Activated CD4-positive, alpha-beta memory T cell treated with anti-CD3 and anti-CD28 coated beads, Interleukin-2, amount 10 ng/mL, durations not matched to agents 7 days and 5 days (primary cell): Measurements from ENCODE around the gene METTL2B. TPM values are rescaled to one million over a fixed set of nuclear protein-coding genes. Genes with fewer than 3 reads are reported as not detected.
"Not testable (repeated sequence)": the region's sequence is repeated elsewhere in the genome, so short reads cannot be mapped to it uniquely, and the experiment has no call there.

Experiments
- CTCF ChIA-PET: fragments of 350-600 bp; sonication (Branson Sonifier 250); formaldehyde crosslinking; loops from one replicate; lab custom pipeline; 2021; ENCODE audit warnings: antibody characterized with exemption, inconsistent platforms; lab: Charles Lee
- POLR2A ChIA-PET: fragments of 350-600 bp; sonication (Branson Sonifier 250); formaldehyde crosslinking; loops from one replicate; lab custom pipeline; 2021; ENCODE audit warnings: antibody characterized with exemption; lab: Charles Lee
- DNase-seq: peaks from one replicate; pipeline ENCODE4 v3.0.0-alpha.2; 2020
- H3K27ac Mint-ChIP-seq: one replicate; pipeline ENCODE4 v1.8.0; 2021; ENCODE audit warnings: mild to moderate bottlenecking, mixed read lengths
- H3K27me3 Mint-ChIP-seq: one replicate; pipeline ENCODE4 v1.8.0; 2021; ENCODE audit warnings: mixed read lengths
- H3K36me3 Mint-ChIP-seq: one replicate; pipeline ENCODE4 v1.8.0; 2021; ENCODE audit warnings: low read depth, mixed read lengths
- H3K4me1 Mint-ChIP-seq: one replicate; pipeline ENCODE4 v1.8.0; 2021; ENCODE audit warnings: mixed read lengths
- H3K4me3 Mint-ChIP-seq: one replicate; pipeline ENCODE4 v1.8.0; 2021; ENCODE audit warnings: mild to moderate bottlenecking, mixed read lengths
- H3K9me3 Mint-ChIP-seq: one replicate; pipeline ENCODE4 v1.8.0; 2021; ENCODE audit warnings: mixed read lengths
- total RNA-seq, 2 experiments: library from RNA; stranded (reverse); gene quantifications; one replicate each; pipeline ENCODE4 v1.2.3, GENCODE V29; 2021

Gene METTL2B
- total RNA-seq, 2 experiments from 2014 or later = 23.3 to 27.8 TPM

- POLR2A ChIA-PET, H3K27me3 Mint-ChIP-seq, H3K4me3 Mint-ChIP-seq, H3K9me3 Mint-ChIP-seq, H3K36me3 Mint-ChIP-seq, H3K27ac Mint-ChIP-seq, DNase-seq: not testable (repeated sequence)
- CTCF ChIA-PET = interaction anchor here (1.7 kb wide), 1 partner anchor 46 kb away, joined by 4 read pairs; no protein-coding TSS in a partner anchor
- H3K4me1 Mint-ChIP-seq = peaks cover 26% of the 10 kb centered on the region
Observed at GRCh38 chr7:128507321-128507993, 30.9 kb downstream of the METTL2B start.

GRCh38 chr7:128511692-128512091 is 35.1 kb downstream of the METTL2B start:
- POLR2A ChIA-PET, H3K9me3 Mint-ChIP-seq, H3K4me3 Mint-ChIP-seq, H3K36me3 Mint-ChIP-seq, H3K27me3 Mint-ChIP-seq, H3K27ac Mint-ChIP-seq, DNase-seq, CTCF ChIA-PET: not testable (repeated sequence)
- H3K4me1 Mint-ChIP-seq = peaks cover 18% of the 10 kb centered on the region

GRCh38 chr7:128515232-128515631 is 38.7 kb downstream of the METTL2B start:
- POLR2A ChIA-PET, H3K36me3 Mint-ChIP-seq, H3K4me3 Mint-ChIP-seq, CTCF ChIA-PET, H3K9me3 Mint-ChIP-seq, H3K27ac Mint-ChIP-seq, DNase-seq, H3K27me3 Mint-ChIP-seq: not testable (repeated sequence)
- H3K4me1 Mint-ChIP-seq = peaks cover 11% of the 10 kb centered on the region

DNA sequence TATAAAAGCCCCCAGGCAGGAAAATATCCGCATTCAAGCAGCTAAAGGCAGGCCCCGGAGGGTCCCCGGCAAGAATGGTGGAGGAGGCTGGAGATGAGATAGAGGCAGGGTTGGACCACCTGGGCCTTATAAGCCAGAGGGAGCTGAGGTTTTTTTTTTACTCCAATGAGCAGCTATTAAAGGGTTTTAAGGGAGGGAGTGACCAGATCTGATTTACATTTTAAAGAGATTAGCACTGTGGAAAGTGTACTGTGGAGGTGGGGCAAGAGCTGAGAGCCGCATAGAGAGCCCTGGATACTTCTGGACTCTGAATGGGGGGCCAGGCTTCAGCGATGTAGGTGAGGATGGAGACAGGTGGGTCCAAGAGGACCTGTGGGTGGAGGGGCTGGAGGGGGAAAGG is 40.5 kb downstream of the METTL2B start:
- H3K4me3 Mint-ChIP-seq, H3K4me1 Mint-ChIP-seq, H3K9me3 Mint-ChIP-seq, DNase-seq, H3K27ac Mint-ChIP-seq, H3K36me3 Mint-ChIP-seq, H3K27me3 Mint-ChIP-seq, CTCF ChIA-PET, POLR2A ChIA-PET: not testable (repeated sequence)

- H3K4me3 Mint-ChIP-seq, POLR2A ChIA-PET, H3K9me3 Mint-ChIP-seq, H3K36me3 Mint-ChIP-seq, H3K27me3 Mint-ChIP-seq, H3K4me1 Mint-ChIP-seq: not testable (repeated sequence)
- H3K27ac Mint-ChIP-seq = peak overlapping the region; percentile 66
- peak; percentile 72 for DNase-seq
- CTCF ChIA-PET = interaction anchor here (0.8 kb wide), 1 partner anchor 17 kb away, joined by 6 read pairs; no protein-coding TSS in a partner anchor
Observed at GRCh38 chr7:128523226-128523931, 46.8 kb downstream of the METTL2B start.

DNA sequence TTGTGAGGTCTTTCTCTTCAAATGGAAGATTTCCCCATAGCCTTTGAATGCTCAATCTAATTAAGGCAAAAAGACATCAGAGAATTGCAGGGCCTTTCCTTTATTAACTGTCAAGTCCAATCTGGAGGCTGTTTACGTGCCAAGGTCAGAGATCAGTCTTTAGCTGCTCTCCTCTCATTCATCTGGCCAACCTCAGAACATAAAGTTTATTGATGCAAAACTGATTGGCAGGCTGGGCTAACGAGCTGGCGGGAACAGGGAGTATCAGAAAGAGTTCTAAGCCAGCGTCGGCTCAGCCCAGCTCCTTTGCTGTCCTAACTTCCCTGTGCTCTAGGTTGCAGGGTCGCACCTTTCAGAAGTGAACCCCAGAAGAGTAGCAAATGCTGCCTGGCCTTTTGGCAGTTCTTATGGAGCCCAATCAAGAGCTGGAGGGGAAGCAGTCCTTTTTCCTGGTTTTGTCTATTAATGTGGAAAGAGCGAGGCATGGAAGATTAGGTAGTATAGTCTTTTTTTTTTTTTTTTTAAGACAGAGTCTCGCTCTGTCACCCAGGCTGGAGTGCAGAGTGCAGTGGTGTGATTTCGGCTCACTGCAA is 47.5 kb downstream of the METTL2B start:
- DNase-seq, H3K9me3 Mint-ChIP-seq, H3K27ac Mint-ChIP-seq, H3K27me3 Mint-ChIP-seq, CTCF ChIA-PET, POLR2A ChIA-PET, H3K36me3 Mint-ChIP-seq, H3K4me3 Mint-ChIP-seq, H3K4me1 Mint-ChIP-seq: not testable (repeated sequence)

GRCh38 chr7:128525584-128525983 is 49.0 kb downstream of the METTL2B start:
- H3K9me3 Mint-ChIP-seq, H3K27me3 Mint-ChIP-seq, H3K4me3 Mint-ChIP-seq, H3K36me3 Mint-ChIP-seq, H3K27ac Mint-ChIP-seq, DNase-seq: not testable (repeated sequence)
- ChIA-PET POLR2A (interaction anchor here (0.6 kb wide), 1 partner anchor 166 kb away, joined by 3 read pairs; no protein-coding TSS in a partner anchor), CTCF (interaction anchor here (0.7 kb wide), 1 partner anchor 22 kb away, joined by 3 read pairs; no protein-coding TSS in a partner anchor)
- peaks cover 13% of the 10 kb centered on the region for H3K4me1 Mint-ChIP-seq

GRCh38 chr7:128526062-128526466 is 49.5 kb downstream of the METTL2B start:
- DNase-seq, H3K27me3 Mint-ChIP-seq, H3K36me3 Mint-ChIP-seq, CTCF ChIA-PET, H3K4me3 Mint-ChIP-seq, H3K27ac Mint-ChIP-seq, H3K9me3 Mint-ChIP-seq: not testable (repeated sequence)
- peaks cover 13% of the 10 kb centered on the region for H3K4me1 Mint-ChIP-seq
- POLR2A ChIA-PET = interaction anchor here (0.6 kb wide), 1 partner anchor 166 kb away, joined by 3 read pairs; no protein-coding TSS in a partner anchor

GRCh38 chr7:128529191-128529590 is 52.6 kb downstream of the METTL2B start:
- H3K4me3 Mint-ChIP-seq, POLR2A ChIA-PET, H3K27me3 Mint-ChIP-seq, H3K27ac Mint-ChIP-seq, H3K9me3 Mint-ChIP-seq, DNase-seq: not testable (repeated sequence)
- peaks cover 19% of the 10 kb centered on the region for H3K4me1 Mint-ChIP-seq
- peaks cover 20% of the 10 kb centered on the region for H3K36me3 Mint-ChIP-seq
- CTCF ChIA-PET = interaction anchor here (1.4 kb wide), 1 partner anchor 68 kb away, joined by 3 read pairs; no protein-coding TSS in a partner anchor

DNA sequence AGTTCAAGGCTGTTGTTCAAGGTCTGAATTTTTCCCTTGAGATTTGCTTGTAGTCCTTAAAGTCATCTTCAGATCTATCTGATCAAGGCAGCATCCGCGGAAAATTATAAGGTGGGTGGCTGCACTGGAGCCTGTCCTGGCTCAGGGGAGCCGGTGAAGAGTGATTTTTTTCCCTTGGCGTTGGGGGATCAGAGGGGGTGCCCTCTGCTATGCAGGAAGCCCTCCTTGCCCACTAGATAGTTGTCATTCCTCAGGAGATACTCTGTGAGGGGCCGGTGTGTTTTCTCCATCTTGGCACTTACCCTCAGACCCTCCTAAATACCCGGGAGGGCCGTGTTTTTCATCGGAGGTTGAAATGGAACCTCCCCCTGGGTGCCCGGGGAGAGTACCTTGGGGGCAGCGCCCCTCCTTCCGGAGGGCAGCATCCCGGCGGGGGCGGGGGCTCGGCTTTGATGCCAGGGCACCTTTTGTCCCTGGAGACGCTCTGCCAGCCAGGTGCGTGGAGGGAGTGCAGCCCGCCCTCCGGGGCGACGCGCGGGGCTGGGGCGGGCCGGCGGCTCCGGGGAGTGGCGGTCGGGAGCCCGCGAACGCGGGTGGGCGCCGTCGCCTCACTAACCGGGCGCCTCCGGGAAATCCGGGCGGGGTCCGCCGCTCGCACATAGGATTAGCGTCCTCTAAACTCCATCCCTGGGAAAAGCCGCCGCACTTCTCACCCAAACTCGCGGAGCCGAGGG is 53.7 kb downstream of the METTL2B start:
- POLR2A ChIA-PET, H3K9me3 Mint-ChIP-seq, CTCF ChIA-PET, H3K27me3 Mint-ChIP-seq: not testable (repeated sequence)
- Mint-ChIP-seq H3K4me1 (peaks cover 26% of the 10 kb centered on the region), H3K27ac (peak overlapping the region; percentile 78), H3K4me3 (peak overlapping the region; percentile 80), H3K36me3 (peaks cover 27% of the 10 kb centered on the region)
- DNase-seq = peak; percentile 39

DNA sequence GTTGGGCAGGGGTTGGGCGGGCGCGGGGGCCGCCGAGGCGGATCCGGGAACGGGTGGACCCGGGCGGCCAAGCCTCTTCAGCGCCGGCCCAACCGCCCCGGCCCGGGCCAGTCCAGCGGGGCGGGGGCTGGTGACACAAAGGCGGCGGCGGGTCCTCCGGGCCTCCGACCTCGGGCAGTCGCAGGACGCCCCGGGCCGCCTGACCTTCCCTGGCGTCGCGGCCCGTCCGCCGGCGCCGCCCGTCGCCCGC is 54.2 kb downstream of the METTL2B start:
- Mint-ChIP-seq H3K27ac (no peak overlapping the region), H3K4me1 (peaks cover 30% of the 10 kb centered on the region), H3K9me3 (no peaks in the 10 kb centered on the region), H3K36me3 (peaks cover 32% of the 10 kb centered on the region), H3K4me3 (no peak overlapping the region), H3K27me3 (no peaks in the 10 kb centered on the region)
- ChIA-PET POLR2A (no interaction called here), CTCF (no interaction called here)
- no peak for DNase-seq

DNA sequence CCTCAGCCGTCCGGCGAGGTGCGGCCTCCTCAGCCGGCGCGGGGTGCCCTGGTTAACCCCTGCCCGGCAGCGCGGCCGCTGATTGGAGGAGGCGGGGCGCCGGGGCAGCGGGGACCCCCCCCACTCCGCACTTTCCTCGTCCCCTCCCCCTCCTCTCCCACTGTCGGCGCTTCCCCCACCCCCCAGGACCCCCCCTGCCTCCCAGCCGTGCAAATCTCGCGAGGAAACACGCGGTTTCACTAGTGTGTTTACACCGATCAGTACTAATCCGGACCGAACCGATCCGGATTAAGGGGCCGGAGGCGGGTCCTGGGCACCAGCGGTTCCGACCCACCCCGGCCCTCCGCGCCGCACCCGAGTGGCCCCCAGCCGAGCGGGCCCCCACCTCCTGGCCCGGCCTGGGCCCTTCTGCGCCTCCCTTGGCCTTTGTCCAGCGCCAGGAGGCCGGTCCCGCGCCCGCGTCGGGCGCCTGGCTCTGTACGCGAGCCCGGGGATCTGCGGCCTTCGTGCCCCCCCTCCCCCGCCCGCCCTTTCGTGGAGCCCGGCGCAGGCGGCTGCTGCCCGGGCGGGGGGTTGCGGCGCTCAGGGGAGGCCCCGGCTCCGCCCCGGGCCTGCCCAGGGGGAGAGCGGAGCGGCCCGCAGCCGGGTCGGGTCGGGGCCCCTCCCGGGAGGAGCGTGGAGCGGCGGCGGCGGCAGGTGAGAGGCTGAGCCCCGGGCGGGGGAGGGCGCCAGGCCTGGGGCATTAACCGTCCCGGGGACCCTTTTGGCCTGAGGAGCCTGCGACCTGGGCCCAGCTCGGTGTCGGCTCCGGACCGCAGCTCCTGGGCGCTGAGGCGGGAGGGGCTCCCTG is 54.8 kb downstream of the METTL2B start:
- DNase-seq = peak; percentile 78
- peaks cover 32% of the 10 kb centered on the region for H3K36me3 Mint-ChIP-seq
- H3K4me1 Mint-ChIP-seq = peaks cover 30% of the 10 kb centered on the region
- H3K27me3 Mint-ChIP-seq, H3K9me3 Mint-ChIP-seq, CTCF ChIA-PET, POLR2A ChIA-PET: not testable (repeated sequence)
- peak overlapping the region; percentile 51 for H3K4me3 Mint-ChIP-seq
- peak overlapping the region; percentile 52 for H3K27ac Mint-ChIP-seq
